DOHH2 (cell line): Measurements from ENCODE around the gene PCDH9.

Source experiments
- CTCF ChIP-seq: fragments of 200-600 bp; sonication (generic); IDR thresholded peaks from one replicate; pipeline ENCODE4 v1.5.1; 2014; ENCODE audit warnings: antibody characterized with exemption, mild to moderate bottlenecking, low read depth, low read length; ENCODE audit not compliant: poor library complexity, severe bottlenecking
- EZH2phosphoT487 ChIP-seq: fragments of 200-600 bp; sonication (generic); IDR thresholded peaks from 2 replicates; pipeline ENCODE4 v1.6.1; 2017; ENCODE audit warnings: borderline replicate concordance, mild to moderate bottlenecking, antibody characterized with exemption, low read length, moderate library complexity, mixed read lengths

- no peak for TF ChIP-seq EZH2phosphoT487
- TF ChIP-seq CTCF: no peak
Observed at GRCh38 chr13:67277581-67277980, 47.4 kb upstream of the PCDH9 start.
